ENCODE results near the gene ALPP. TPM values are rescaled to one million over a fixed set of nuclear protein-coding genes. Genes with fewer than 3 reads are reported as not detected.
"Not testable (repeated sequence)": the region's sequence is repeated elsewhere in the genome, so short reads cannot be mapped to it uniquely, and the experiment has no call there.

The ALPP gene
- total RNA-seq, 1 donor from 2014 or later: not detected

- Mint-ChIP-seq H3K27ac (ENCODE audit: unreplicated experiment) (no peak overlapping the region), H3K36me3 (ENCODE audit: unreplicated experiment) (no peaks in the 10 kb centered on the region), H3K9me3 (ENCODE audit: unreplicated experiment) (no peaks in the 10 kb centered on the region), H3K4me1 (ENCODE audit: unreplicated experiment) (peaks cover 51% of the 10 kb centered on the region), H3K27me3 (ENCODE audit: unreplicated experiment) (no peaks in the 10 kb centered on the region), H3K4me3 (ENCODE audit: unreplicated experiment) (no peak overlapping the region)
- TF ChIP-seq CTCF (IDR thresholded peaks at IDR 0.05): no peak
- DNase-seq (ENCODE audit: extremely low spot score, unreplicated experiment): no peak
Observed at GRCh38 chr2:232388324-232388891, 9.9 kb downstream of the ALPP start.

- TF ChIP-seq CTCF (IDR thresholded peaks at IDR 0.05): no peak
- Mint-ChIP-seq H3K27ac (ENCODE audit: unreplicated experiment) (peak overlapping the region; percentile 80), H3K27me3 (ENCODE audit: unreplicated experiment) (no peaks in the 10 kb centered on the region)
Observed at GRCh38 chr2:232389327-232389726, 10.8 kb downstream of the ALPP start.

GRCh38 chr2:232390661-232391060 lies 12.1 kb downstream of the ALPP start:
- no peak for TF ChIP-seq CTCF (IDR thresholded peaks at IDR 0.05)
- no peaks in the 10 kb centered on the region for H3K9me3 Mint-ChIP-seq (ENCODE audit: unreplicated experiment)
- H3K4me3 Mint-ChIP-seq (ENCODE audit: unreplicated experiment): no peak overlapping the region
- no peak for DNase-seq (ENCODE audit: extremely low spot score, unreplicated experiment)
- peak overlapping the region; percentile 80 for H3K27ac Mint-ChIP-seq (ENCODE audit: unreplicated experiment)
- peaks cover 37% of the 10 kb centered on the region for H3K4me1 Mint-ChIP-seq (ENCODE audit: unreplicated experiment)
- no peaks in the 10 kb centered on the region for H3K27me3 Mint-ChIP-seq (ENCODE audit: unreplicated experiment)
- H3K36me3 Mint-ChIP-seq (ENCODE audit: unreplicated experiment): no peaks in the 10 kb centered on the region

More at GRCh38 chr2:232389327-232389726, 10.8 kb downstream of the ALPP start:
- H3K4me1 Mint-ChIP-seq (ENCODE audit: unreplicated experiment): peaks cover 50% of the 10 kb centered on the region
- no peaks in the 10 kb centered on the region for H3K36me3 Mint-ChIP-seq (ENCODE audit: unreplicated experiment)
- no peaks in the 10 kb centered on the region for H3K9me3 Mint-ChIP-seq (ENCODE audit: unreplicated experiment)
- no peak for DNase-seq (ENCODE audit: extremely low spot score, unreplicated experiment)
- no peak overlapping the region for H3K4me3 Mint-ChIP-seq (ENCODE audit: unreplicated experiment)

GRCh38 chr2:232393556-232393955 lies 15.0 kb downstream of the ALPP start:
- TF ChIP-seq CTCF (IDR thresholded peaks at IDR 0.05): no peak
- Mint-ChIP-seq H3K36me3 (ENCODE audit: unreplicated experiment) (no peaks in the 10 kb centered on the region), H3K27ac (ENCODE audit: unreplicated experiment) (no peak overlapping the region), H3K4me1 (ENCODE audit: unreplicated experiment) (peaks cover 33% of the 10 kb centered on the region), H3K4me3 (ENCODE audit: unreplicated experiment) (no peak overlapping the region), H3K9me3 (ENCODE audit: unreplicated experiment) (no peaks in the 10 kb centered on the region), H3K27me3 (ENCODE audit: unreplicated experiment) (peaks cover 1% of the 10 kb centered on the region)
- DNase-seq (ENCODE audit: extremely low spot score, unreplicated experiment): no peak

- not testable (repeated sequence) for DNase-seq (ENCODE audit: extremely low spot score, unreplicated experiment); H3K9me3 Mint-ChIP-seq (ENCODE audit: unreplicated experiment); H3K27me3 Mint-ChIP-seq (ENCODE audit: unreplicated experiment); H3K36me3 Mint-ChIP-seq (ENCODE audit: unreplicated experiment); H3K27ac Mint-ChIP-seq (ENCODE audit: unreplicated experiment); H3K4me3 Mint-ChIP-seq (ENCODE audit: unreplicated experiment)
- H3K4me1 Mint-ChIP-seq (ENCODE audit: unreplicated experiment): peaks cover 25% of the 10 kb centered on the region
Observed at GRCh38 chr2:232394431-232394830, 15.9 kb downstream of the ALPP start.

- Mint-ChIP-seq H3K9me3 (ENCODE audit: unreplicated experiment) (no peaks in the 10 kb centered on the region), H3K27me3 (ENCODE audit: unreplicated experiment) (peaks cover 4% of the 10 kb centered on the region), H3K27ac (ENCODE audit: unreplicated experiment) (no peak overlapping the region), H3K4me3 (ENCODE audit: unreplicated experiment) (no peak overlapping the region), H3K36me3 (ENCODE audit: unreplicated experiment) (no peaks in the 10 kb centered on the region), H3K4me1 (ENCODE audit: unreplicated experiment) (peaks cover 24% of the 10 kb centered on the region)
- no peak for DNase-seq (ENCODE audit: extremely low spot score, unreplicated experiment)
- no peak for TF ChIP-seq CTCF (IDR thresholded peaks at IDR 0.05)
Observed at GRCh38 chr2:232395586-232395985, 17.0 kb downstream of the ALPP start.

Measured in osteocyte (in vitro differentiated cells).